Calu3 (cell line): ENCODE measurements around the gene HDX. TPM values are rescaled to one million over a fixed set of nuclear protein-coding genes. Genes with fewer than 3 reads are reported as not detected.

Source experiments
- BruUV-seq: library from RNA; stranded (reverse); fragments of 400-500 nt; replicated peaks from 2 replicates; lab custom pipeline; 2021; lab: Mats Ljungman, UMichigan
- CTCF ChIA-PET: fragments of 300-600 bp; sonication (Branson Sonifier 250); formaldehyde crosslinking; loops from one replicate; lab custom pipeline; 2022; ENCODE audit warnings: antibody characterized with exemption; lab: Charles Lee
- DNase-seq: peaks from one replicate; pipeline ENCODE4 v3.0.0; 2022
- H3K27ac Mint-ChIP-seq: one replicate; pipeline ENCODE4 v1.8.0; 2022; ENCODE audit warnings: mixed read lengths; ENCODE audit not compliant: unreplicated experiment
- H3K27me3 Mint-ChIP-seq: one replicate; pipeline ENCODE4 v1.8.0; 2022; ENCODE audit warnings: mixed read lengths; ENCODE audit not compliant: unreplicated experiment
- H3K36me3 Mint-ChIP-seq: one replicate; pipeline ENCODE4 v1.8.0; 2022; ENCODE audit warnings: mild to moderate bottlenecking, moderate library complexity, mixed read lengths; ENCODE audit not compliant: insufficient read depth, unreplicated experiment
- H3K4me1 Mint-ChIP-seq: one replicate; pipeline ENCODE4 v1.8.0; 2022; ENCODE audit warnings: mild to moderate bottlenecking, low read depth, mixed read lengths; ENCODE audit not compliant: unreplicated experiment
- H3K4me3 Mint-ChIP-seq: one replicate; pipeline ENCODE4 v1.8.0; 2022; ENCODE audit warnings: mild to moderate bottlenecking, low read depth, moderate library complexity, mixed read lengths; ENCODE audit not compliant: unreplicated experiment
- H3K9me3 Mint-ChIP-seq: one replicate; pipeline ENCODE4 v1.8.0; 2022; ENCODE audit warnings: low read depth, mixed read lengths; ENCODE audit not compliant: unreplicated experiment
- intact Hi-C: fragments of 100-400 bp; cut with micrococcal nuclease; formaldehyde crosslinking; loops from one replicate; pipeline ENCODE4 v1.10.0; 2022; ENCODE audit not compliant: unreplicated experiment
- total RNA-seq: library from RNA; stranded (reverse); gene quantifications from 2 replicates; pipeline ENCODE4 v1.2.3, GENCODE V29; 2022
- TF ChIP-seq, protein P1 (sequence below): fragments of 200-600 bp; IDR thresholded peaks from one replicate; pipeline ENCODE4 v1.8.0; 2022; ENCODE audit warnings: antibody characterized with exemption; ENCODE audit not compliant: unreplicated experiment

Gene HDX
- total RNA-seq, 1 experiment from 2014 or later, result 8.3 TPM

DNA sequence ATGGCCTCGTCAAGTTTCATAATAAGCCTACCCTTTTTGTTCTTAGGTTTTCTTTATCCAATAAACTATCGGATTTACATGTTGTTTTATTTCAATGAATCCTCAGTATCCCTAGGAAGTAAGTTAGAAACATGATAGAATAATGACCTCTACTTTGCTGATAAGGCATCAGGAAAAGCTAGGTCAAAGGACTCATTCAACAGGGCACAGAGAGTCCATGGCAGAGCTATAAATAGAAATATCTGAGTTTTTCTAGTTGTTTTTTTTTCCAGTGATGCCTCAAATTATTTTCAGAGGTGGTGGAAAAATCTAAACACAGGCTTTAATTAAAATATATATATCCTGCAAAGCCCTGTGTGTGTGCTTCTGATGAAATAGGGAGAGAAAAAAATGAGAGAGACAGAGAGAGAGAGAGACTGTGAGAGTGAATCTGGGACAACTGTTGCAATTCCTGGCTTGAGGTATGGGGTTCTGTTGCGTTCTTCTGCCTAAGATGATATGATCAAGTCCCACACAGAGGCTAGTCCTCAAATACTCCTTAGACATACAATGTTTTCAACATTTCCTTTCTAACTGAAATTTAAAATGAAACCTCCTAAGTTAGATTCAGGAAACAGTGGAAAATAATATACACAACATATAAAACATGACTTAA, 139.9 kb downstream of the HDX start:
- CTCF ChIA-PET, result no interaction called here
- Mint-ChIP-seq H3K4me3 (no peak overlapping the region), H3K9me3 (peaks cover 3% of the 10 kb centered on the region), H3K27me3 (no peaks in the 10 kb centered on the region), H3K27ac (no peak overlapping the region), H3K36me3 (no peaks in the 10 kb centered on the region), H3K4me1 (no peaks in the 10 kb centered on the region)
- TF ChIP-seq, protein P1, sequence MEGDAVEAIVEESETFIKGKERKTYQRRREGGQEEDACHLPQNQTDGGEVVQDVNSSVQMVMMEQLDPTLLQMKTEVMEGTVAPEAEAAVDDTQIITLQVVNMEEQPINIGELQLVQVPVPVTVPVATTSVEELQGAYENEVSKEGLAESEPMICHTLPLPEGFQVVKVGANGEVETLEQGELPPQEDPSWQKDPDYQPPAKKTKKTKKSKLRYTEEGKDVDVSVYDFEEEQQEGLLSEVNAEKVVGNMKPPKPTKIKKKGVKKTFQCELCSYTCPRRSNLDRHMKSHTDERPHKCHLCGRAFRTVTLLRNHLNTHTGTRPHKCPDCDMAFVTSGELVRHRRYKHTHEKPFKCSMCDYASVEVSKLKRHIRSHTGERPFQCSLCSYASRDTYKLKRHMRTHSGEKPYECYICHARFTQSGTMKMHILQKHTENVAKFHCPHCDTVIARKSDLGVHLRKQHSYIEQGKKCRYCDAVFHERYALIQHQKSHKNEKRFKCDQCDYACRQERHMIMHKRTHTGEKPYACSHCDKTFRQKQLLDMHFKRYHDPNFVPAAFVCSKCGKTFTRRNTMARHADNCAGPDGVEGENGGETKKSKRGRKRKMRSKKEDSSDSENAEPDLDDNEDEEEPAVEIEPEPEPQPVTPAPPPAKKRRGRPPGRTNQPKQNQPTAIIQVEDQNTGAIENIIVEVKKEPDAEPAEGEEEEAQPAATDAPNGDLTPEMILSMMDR, result no peak
- no TSS peak for BruUV-seq
- intact Hi-C loops, result no loop called here
- no peak for DNase-seq

DNA sequence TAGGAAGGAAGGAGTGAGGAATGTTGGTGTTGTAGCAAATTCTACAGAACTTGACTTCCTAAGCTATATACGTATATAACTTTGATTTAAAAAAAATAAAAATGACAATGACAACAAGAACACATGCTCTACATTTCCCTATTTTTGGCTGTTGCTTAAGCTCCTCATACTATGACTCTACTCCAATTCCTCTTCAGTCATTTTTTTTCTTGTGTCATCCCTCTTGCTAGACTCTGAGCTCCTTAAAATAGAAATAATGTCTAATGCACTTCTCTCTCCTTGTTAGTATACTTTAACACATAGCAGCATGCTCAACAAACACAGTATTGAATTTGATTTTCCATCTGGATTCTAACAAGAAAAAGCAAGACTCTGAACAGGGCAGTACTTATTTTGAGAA, 144.0 kb downstream of the HDX start:
- no peak overlapping the region for H3K27ac Mint-ChIP-seq
- no peak for DNase-seq
- peaks cover 3% of the 10 kb centered on the region for H3K9me3 Mint-ChIP-seq
- H3K4me1 Mint-ChIP-seq, result no peaks in the 10 kb centered on the region
- CTCF ChIA-PET, result no interaction called here
- intact Hi-C loops, result no loop called here
- no peak overlapping the region for H3K4me3 Mint-ChIP-seq
- H3K27me3 Mint-ChIP-seq, result no peaks in the 10 kb centered on the region
- no peaks in the 10 kb centered on the region for H3K36me3 Mint-ChIP-seq
- BruUV-seq, result no TSS peak
- TF ChIP-seq, protein P1, result no peak

DNA sequence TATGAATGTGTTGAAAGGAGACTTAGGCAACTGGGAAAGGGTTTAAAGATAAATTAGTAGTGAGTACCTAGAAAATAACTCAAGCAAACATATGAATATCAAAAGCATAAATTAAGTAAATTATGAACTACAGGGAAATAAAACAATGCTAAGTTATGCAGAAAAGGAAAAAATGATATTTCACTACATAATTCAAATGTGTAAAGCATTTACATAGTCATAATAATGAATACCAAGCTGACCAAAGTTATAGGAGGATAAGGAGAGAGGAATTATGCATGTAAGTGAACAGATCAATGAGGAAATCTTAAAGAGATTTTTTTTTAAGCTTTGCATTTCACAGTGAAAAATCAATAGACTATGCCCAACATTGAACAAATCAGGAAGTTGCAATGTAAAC, 145.0 kb downstream of the HDX start:
- CTCF ChIA-PET, result no interaction called here
- H3K36me3 Mint-ChIP-seq, result no peaks in the 10 kb centered on the region
- no peak overlapping the region for H3K27ac Mint-ChIP-seq
- H3K9me3 Mint-ChIP-seq, result peaks cover 3% of the 10 kb centered on the region
- H3K4me3 Mint-ChIP-seq, result no peak overlapping the region
- H3K4me1 Mint-ChIP-seq, result no peaks in the 10 kb centered on the region
- H3K27me3 Mint-ChIP-seq, result no peaks in the 10 kb centered on the region
- TF ChIP-seq, protein P1, result no peak
- DNase-seq, result no peak
- intact Hi-C loops, result no loop called here
- BruUV-seq, result no TSS peak

DNA sequence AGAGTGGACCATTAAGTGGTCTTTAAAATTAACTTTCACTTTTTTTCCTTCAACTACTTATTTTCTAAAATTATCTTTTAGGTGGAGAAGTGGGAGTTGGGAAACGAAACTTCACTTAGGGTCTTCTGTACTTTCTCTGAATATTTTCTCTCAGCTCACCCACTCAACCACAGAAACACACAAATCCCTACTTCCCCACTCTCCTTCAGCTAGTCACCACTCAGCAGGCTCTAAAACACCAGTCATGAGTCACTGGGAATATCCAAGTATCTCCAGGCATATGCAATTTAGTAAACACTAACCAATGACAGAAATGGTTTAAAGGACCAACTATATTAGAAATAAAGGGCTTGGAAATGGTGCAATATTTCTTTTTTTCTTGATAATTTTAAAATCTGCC, 161.3 kb downstream of the HDX start:
- TF ChIP-seq, protein P1, result no peak
- DNase-seq, result no peak
- no peak overlapping the region for H3K27ac Mint-ChIP-seq
- H3K36me3 Mint-ChIP-seq, result no peaks in the 10 kb centered on the region
- no peaks in the 10 kb centered on the region for H3K27me3 Mint-ChIP-seq
- no peak overlapping the region for H3K4me3 Mint-ChIP-seq
- H3K9me3 Mint-ChIP-seq, result no peaks in the 10 kb centered on the region
- BruUV-seq, result no TSS peak
- intact Hi-C loops, result no loop called here
- no peaks in the 10 kb centered on the region for H3K4me1 Mint-ChIP-seq
- CTCF ChIA-PET, result no interaction called here
